ENCODE measurements around the gene RASL10A. TPM values are rescaled to one million over a fixed set of nuclear protein-coding genes. Genes with fewer than 3 reads are reported as not detected.

The RASL10A gene
- total and polyA plus RNA-seq, 9 of the 15 experiments (the other 6 are each of a cell fraction or from before 2014, with no cell fraction given) = 0.17 to 1.2 (median 0.45) TPM; not detected in 3

GRCh38 chr22:29306835-29307595 lies 8.5 kb downstream of the RASL10A start (continued):
- no peak for TF ChIP-seq POLR3G (IDR thresholded peaks at IDR 0.05; ENCODE audit: extremely low read depth, insufficient read length, insufficient replicate concordance)
- no peak for TF ChIP-seq CTCFL (IDR thresholded peaks at IDR 0.05; ENCODE audit: borderline replicate concordance, insufficient read depth, low read depth, low read length, poor library complexity, severe bottlenecking)
- no peak for TF ChIP-seq STAT5B (CRISPR knock-in tag; IDR thresholded peaks at IDR 0.05)
- TF ChIP-seq, protein P1, sequence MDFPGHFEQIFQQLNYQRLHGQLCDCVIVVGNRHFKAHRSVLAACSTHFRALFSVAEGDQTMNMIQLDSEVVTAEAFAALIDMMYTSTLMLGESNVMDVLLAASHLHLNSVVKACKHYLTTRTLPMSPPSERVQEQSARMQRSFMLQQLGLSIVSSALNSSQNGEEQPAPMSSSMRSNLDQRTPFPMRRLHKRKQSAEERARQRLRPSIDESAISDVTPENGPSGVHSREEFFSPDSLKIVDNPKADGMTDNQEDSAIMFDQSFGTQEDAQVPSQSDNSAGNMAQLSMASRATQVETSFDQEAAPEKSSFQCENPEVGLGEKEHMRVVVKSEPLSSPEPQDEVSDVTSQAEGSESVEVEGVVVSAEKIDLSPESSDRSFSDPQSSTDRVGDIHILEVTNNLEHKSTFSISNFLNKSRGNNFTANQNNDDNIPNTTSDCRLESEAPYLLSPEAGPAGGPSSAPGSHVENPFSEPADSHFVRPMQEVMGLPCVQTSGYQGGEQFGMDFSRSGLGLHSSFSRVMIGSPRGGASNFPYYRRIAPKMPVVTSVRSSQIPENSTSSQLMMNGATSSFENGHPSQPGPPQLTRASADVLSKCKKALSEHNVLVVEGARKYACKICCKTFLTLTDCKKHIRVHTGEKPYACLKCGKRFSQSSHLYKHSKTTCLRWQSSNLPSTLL (IDR thresholded peaks at IDR 0.05) = no peak
- TF ChIP-seq IFI16 (CRISPR knock-in tag; IDR thresholded peaks at IDR 0.05) = no peak
- TF ChIP-seq BRF1 (IDR thresholded peaks at IDR 0.05; ENCODE audit: borderline replicate concordance, extremely low read depth, insufficient read length) = no peak
- no peak for TF ChIP-seq DNMT1 (IDR thresholded peaks at IDR 0.05)
- 0 out of 2 replicates have a peak, but pooled peaks have one; percentile 17 for TF ChIP-seq FOXP1 (CRISPR knock-in tag; IDR thresholded peaks at IDR 0.05)
- no peak for TF ChIP-seq E2F1 (CRISPR knock-in tag; IDR thresholded peaks at IDR 0.05)
- no peak for TF ChIP-seq ZNF699 (CRISPR knock-in tag; IDR thresholded peaks at IDR 0.05; ENCODE audit: insufficient replicate concordance)
- no peak; the same call in none of the 2 replicates for TF ChIP-seq BCOR (IDR thresholded peaks at IDR 0.05)
- peak; percentile 78 to 86 for TF ChIP-seq KDM1A (IDR thresholded peaks at IDR 0.05)
- peak; percentile 88 to 92 for TF ChIP-seq MAZ (CRISPR knock-in tag; conservative IDR thresholded peaks at IDR 0.05 in 1 of 2, IDR thresholded peaks at IDR 0.05 in 1 of 2)
- TF ChIP-seq TEAD2 (tag; IDR thresholded peaks at IDR 0.05) = no peak
- no peak for TF ChIP-seq MNT (conservative IDR thresholded peaks at IDR 0.05)

Data from K562 (cell line).